NCI-H1930 (cell line): ENCODE data around the gene GFAP.

Experiments
- DNase-seq, 2 experiments: peaks; one replicate each; lab custom pipeline; 2025; lab: John Stamatoyannopoulos, UW

The GFAP gene

DNA sequence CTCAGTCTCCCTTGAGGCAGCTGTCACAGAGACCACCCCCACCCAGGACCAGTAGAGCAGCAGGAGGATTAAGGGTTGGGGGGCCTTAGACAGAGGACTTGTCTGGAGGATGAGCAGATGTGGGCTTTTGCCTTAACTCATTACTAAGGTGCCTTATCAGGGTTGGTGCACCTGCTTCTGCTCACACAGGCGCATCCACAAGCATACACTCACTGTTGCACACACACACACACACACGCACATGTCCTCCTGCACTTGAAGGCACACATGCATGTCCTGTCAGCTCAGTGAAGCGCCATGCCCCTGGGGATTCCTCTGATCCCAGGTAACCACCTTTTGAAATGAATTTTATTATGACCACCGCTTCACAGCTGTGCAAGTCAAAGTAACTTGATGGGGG is 1.2 kb downstream of the GFAP start:
- no peak for DNase-seq

DNA sequence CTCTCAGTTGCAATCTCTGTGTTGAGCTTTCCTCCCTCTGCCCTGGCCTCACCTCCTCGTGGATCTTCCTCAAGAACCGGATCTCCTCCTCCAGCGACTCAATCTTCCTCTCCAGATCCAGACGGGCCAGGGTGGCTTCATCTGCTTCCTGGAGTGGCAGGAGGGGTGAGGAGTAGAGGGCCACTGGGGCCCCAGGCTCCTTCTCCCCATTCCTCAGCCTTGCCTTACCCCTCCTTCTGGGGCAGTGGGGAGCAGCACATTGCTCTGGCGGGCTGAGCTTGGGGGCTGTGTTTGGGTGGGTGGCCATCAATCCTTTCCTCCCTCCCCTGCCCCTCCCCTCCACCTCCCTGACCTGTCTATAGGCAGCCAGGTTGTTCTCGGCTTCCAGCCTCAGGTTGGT is 1.6 kb downstream of the GFAP start:
- DNase-seq, result no peak

DNA sequence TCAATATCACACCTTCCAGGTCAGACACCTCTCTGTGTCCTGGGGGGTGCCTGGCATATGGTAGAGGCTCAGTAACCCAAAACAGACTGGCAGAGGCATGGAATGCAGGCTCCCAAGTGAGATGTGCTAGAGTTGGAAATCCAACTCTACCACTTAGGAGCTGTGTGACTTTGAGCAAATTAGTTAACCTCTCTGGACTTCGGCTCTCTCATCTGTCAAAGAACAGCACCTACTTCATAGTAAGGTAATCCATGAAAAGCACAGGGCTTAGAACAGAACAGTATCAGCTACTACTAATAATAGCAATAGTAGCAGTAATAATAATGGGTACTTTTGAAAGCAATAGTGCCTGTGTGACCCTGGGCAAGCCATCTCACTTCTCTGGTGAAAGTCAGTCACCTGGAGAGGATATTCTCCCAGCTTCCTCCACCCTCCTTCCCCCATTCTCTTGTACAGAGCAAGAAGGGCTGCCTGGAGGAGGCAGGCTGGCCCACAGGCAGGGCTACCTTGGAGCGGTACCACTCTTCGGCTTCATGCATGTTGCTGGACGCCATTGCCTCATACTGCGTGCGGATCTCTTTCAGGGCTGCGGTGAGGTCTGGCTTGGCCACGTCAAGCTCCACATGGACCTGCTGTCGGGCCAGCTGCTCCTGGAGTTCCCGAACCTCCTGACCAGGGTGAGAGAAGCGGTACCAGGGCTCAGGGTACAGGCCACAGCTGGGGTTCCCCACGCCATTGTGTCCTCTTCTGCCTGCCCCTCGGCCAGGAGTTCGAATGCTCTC is 2.3 kb downstream of the GFAP start:
- DNase-seq, result no peak

DNA sequence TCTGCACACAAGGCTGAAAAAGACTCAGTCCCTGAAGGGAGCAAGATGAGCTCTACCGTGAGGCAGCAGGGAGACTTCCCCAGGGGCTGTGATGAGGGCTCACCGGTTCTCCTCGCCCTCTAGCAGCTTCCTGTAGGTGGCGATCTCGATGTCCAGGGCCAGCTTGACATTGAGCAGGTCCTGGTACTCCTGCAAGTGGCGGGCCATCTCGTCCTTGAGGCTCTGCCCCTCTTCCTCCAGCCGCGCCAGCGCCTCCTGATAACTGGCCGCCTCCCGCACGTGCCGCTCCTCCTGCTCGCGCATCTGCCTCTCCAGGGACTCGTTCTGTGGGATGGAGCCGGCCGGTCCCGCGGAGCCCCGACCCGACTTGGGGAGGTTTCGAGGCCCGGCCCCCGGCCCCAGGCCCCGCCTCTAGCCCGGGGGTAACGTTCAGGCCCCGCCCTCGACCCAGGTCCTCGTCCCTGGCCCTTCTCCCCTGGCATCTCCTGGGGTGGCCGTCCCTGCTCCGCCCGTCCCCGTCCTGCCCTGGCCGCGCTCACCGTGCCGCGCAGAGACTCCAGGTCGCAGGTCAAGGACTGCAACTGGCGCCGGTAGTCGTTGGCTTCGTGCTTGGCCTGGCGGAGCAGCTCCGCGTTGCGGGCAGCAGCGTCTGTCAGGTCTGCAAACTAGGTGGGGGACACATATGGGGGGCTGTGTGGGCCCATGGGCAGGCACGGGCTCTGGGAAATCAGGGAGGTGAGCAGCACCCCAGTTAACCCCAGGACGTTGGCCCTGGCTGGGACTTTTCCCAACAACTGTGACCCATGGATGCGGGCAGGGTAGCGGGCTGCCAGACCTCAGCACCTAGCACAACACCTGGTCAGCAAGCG is 3.9 kb downstream of the GFAP start:
- DNase-seq, result peak in 1 of 2 experiments; percentile 16

DNA sequence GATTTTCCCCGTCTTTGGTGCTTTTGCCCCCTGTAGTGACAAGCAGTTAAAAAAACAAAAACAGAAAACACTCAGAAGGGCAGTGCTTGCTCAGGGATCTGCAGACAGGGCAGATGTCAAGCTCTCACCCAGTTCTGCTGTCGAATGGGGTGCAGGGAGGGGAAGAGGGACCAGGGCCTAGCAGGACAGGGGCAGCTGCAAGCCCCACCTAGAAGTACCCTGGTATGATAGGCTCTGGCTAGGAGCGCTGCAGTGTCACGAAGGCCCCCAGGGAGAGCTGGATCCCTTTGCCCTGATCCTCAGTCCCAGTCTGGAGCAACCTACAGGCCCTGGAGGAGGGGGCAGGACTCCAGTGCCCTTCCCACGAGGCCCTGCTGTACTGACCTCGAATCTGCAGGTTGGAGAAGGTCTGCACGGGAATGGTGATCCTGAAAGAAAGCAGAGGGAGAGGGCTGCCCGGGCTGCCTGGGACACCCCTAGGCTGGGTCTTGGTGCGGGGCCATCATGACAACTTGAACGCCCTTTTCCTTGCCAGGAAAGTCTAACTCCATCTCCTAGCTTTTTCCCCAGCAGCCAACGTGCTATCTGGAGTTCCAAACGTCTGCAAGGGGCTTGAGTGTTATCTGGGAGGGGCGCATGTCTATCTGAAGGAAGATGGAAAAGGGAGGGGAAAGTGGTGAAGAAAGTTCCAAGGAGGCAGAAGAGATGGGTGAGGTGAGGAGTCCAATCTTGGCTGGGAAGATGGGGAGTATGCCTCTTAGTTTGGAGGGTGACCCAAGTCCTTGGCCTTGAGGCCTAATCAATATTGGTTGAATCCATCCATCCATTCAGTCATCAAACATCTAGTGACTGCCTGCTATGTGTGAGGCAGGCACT is 4.8 kb downstream of the GFAP start:
- DNase-seq, result no peak

DNA sequence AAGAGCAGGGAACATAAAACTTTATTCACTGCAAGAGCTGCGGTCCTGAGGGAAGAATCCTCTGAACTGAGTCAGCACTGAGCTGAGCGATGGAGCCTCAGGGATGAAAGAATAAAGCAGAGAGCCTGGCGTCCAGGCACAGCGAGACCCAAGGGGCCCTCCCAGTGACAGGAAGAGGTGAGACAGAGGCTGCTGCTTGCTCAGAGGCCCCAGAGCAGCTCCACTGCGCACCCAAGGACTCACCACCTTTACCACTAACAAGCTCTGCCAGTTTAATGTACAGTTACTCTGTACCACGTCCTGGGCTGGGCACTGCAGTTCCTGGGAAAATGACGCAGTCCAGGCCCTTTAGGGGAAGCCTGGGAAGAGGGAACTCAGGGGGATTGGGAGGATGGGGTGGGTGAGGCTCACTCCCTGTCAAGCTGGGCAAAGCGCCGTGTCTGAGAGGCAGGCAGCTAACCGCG is 5.6 kb downstream of the GFAP start:
- DNase-seq, result no peak

DNA sequence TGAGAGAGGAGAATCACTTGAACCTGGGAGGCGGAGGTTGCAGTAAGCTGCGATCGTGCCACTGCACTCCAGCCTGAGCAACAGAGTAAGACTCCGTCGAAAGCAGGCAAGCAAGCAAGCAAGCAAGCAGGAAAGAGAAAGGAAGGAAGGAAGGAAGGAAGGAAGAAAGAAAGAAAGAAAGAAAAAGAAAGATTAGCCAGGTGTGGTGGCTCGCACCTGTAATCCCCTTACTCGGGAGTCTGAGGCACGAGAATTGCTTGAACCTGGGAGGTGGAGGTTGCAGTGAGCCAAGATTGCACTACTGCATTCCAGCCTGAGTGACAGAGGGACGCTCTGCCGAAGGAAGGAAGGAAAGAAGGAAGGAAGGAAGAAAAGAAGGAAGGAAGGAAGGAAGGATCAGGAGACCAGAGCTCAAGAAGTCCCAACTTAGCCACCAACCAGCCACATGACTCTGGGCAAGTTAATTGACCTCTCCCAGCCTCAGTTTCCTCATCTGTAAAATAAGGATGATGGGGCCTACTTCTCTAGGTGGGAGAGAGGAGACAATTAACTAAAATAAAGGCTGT is 6.5 kb downstream of the GFAP start:
- no peak for DNase-seq

DNA sequence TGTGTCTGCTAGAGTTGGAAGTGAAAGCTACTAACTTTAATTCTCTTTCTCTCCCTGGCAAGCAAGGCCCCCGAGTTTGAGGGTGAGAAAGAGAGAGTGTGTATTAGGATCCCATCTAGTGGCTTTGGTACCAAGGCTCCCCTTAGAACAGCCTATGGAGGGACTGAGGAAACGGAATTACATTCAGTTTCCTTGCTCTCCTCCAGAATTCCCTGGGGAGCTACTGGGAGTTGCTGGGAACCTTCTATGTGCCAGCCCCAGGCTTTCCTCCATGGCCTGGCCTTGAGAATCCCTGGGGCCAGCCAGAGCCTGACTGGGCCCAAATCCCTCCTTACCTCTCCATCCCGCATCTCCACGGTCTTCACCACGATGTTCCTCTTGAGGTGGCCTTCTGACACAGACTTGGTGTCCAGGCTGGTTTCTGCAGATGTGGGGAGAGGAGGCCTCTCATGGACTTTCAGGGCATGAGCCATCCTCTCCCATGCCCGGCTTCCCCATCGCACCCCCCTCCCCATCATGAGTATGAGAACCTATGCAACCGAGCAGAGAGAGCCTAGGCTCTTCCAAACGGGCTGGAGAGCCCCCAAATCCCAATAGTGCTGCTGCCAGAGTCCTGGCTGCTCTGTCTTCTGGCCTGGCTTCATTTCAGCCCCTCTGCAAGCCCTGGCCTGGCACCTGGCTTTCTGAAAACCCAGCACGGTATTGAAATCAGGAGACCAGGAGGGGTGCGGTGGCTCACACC is 7.4 kb downstream of the GFAP start:
- no peak for DNase-seq

DNA sequence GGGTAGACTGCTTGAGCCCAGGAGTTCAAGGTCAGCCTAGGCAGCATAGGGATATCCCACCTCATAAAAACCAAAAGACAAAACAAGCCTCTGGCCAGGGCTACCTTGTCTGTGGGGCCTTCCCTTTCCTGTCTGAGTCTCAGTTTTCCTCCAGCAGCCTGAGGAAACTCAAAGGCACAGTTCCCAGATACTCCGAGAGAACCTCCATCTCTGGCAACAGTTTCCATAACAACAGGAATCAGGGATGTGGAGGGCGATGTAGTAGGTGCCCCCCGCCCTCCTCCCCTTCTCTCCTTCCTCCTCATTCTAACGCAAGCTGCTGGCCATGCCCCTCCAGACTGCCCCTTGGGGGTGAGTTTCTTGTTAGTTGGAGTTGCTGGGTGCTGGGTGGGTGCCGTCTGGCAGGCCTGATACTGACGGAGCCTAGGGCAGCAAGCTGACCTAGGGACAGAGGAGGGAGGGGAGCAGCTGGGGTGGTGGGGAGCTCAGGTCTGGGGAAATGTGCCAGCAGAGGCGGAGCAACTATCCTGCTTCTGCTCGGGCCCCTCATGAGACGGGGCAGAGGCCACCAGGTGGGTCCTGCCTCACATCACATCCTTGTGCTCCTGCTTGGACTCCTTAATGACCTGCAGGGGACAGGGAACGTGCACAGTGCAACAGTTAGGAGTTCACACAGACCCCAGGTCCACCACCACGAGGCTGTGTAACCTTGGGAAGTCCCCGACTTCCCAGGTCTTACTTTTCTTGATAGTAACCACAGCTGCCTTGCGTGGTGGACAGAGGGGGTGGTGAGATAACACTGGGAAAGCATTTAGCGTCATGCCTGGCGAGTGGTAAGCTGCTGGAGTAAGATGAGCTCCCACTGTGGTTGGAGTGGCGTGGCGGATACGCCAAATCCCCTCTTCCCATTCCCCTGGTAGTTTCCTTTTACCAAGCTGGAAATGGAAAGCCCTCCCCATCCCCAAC is 8.3 kb downstream of the GFAP start:
- DNase-seq, result no peak

DNA sequence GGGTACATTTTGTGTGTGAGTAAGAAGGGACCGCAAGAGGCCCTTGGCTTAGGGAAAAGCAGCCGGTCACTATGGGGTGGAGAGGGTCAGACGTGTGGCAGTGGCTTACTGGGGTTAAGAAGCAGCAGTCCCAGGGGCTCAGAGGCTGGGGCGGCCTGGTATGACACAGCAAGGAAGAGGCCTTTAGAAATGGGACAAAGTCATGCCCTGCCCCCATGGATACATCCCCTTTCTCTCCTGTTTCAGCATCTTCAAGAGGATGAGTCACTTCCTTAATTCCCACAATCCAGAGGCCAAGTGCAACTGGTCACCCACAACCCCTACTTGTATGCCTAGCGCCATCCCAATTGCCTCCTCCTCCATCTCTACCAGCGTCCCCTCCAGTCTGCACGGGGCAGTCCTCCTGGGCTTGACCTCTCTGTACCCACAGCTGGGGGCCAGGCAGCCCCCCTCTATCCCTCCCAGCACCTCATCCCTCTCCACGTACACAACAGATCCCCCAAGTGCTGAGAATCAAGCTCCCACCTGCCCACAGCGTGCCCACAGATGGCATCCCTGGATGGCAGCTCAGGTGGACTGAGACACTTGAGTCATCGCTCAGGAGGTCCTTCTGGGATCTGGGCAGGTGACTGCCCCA is 9.2 kb downstream of the GFAP start:
- no peak for DNase-seq

DNA sequence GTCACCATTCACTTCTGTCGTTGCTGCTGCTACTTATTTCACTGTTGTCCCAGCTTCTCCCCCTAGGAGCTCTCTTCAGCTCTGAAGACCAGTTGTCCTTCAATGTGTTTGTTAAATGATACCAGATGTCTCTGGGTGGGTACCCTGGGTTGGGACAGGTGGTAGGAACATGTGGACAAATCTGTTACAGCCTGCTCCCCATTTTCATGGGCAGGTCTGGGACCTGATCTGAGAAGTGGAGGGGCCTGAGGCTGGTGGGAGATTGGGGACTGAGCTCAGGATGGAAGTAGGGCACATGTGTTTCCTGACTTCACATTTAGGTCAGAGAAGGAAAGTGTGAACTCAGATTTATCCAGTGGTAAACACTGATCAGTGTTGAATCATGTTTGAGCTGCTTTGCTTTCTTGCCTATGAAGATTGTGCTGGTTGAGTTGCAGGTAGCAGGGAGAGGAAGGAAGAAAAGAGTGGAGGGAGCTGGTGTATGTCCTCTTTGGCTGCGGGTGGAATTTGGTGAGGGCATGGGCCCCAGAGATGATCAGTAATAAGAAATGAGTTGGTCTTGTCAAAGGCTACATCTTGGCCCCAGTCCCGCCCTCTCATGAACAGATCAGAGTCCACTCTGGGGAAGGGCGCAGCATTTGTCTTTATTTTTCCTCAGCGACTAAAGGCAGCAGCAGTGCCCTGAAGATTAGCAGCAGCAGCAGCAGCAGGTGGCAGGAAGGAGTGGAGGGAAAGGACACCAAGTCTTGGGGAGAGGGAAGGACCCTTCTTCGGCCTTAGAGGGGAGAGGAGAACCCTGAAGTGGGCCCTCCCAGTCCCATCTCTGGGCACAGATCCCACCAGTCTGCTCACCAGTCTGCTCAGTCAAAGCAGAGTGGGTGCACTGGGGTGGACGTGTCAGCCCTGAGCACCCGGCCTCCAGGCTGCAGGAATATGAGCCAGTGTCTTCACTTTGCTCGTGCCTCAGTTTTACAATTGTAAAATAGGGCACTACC is 10.0 kb downstream of the GFAP start:
- DNase-seq, result no peak

DNA sequence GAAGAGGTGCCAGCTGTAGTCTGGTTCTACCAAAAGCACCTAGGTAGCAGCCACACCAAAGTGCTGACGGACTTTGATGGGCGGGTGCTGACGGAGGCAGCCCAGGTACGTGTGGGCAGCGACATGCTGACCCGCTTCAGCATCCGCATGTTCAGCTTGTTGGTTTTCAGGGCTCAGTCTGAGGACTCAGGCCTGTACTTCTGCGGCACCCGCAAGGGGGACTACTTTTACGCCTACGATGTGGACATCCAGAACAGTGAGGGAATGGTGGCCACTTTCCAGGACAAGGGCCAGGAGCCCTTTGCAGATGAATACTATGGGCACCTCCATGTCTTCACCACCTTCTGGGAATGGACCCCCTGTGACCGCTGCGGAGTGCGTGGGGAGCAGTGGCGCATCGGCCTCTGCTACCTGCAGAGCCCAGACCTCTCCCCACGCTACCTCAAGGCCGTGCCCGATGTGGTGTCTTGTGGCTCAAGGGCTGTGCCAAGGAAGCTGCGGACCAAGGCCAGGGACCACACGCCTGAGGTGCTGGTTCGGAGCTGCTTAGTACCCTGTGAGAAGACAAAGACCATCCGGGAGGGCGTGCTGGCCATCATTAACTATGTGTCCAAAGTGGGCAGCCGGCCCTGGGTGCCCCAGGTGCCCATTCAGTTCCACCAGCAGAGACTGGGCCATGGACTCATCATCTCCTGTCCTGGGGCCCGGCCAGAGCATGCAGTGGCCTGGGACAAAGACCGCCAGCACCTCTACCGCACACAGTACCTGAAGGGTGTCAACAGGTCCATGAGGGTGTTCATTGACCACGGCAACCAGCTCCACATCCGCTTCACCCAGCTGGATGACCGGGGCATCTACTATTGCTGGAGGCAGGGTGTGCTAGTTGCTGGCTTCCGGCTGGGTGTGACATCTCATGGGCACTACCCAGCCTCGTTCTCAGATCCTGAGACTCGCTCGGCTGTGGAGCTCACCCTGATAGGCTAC is 11.0 kb downstream of the GFAP start:
- no peak for DNase-seq

DNA sequence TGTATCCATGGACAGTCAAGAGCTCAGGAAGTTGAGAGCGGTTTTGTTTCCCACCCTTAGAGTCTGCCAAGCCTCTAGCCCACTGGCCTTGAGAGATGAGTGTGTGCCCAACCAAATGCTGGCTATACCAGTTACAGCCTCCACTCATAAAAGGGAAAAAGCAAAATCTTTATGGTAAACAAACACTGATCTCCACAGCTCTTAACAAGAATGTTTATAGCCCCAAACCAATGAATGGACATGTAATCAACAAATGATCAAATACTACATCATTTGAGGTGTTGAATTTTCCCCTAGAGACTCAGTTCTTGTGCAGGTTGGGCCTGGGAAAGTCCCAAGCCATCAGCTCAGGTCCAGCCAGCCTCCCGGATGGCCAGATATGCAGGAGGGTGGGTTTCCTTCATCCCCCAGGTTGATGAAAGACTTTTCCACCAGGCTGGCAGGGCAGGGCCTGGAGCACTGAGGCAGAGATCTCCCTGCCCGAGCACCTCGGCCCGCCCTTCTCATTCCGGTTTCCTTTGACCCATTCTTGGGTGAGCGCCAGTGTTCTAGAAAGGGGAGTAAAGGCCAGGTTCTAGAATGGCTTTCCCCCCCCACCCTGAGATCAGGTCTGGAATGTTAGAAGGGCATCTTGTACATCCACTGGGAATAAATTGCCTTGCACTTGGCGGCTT is 12.2 kb downstream of the GFAP start:
- DNase-seq, result no peak

DNA sequence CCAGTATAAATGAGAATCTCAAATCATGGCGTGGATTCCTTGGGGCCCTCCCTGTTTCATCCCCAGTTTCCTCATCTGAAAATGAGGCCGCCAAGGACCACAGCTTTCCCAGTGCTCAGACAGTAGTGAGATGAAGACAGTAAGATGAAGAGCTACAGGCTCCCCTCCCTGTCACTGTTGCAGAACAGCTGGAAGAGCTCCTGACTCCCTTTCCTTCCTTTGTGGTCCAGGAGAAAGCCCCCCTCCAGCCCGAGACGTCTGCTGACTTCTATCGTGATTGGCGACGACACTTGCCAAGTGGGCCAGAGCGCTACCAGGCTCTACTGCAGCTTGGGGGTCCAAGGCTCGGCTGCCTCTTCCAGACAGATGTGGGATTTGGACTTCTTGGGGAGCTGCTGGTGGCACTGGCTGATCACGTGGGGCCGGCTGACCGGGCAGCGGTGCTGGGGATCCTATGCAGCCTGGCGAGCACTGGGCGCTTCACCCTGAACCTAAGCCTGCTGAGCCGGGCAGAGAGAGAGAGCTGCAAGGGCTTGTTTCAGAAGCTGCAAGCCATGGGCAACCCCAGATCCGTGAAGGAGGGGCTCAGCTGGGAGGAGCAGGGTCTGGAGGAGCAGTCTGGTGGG is 13.1 kb downstream of the GFAP start:
- DNase-seq, result no peak

DNA sequence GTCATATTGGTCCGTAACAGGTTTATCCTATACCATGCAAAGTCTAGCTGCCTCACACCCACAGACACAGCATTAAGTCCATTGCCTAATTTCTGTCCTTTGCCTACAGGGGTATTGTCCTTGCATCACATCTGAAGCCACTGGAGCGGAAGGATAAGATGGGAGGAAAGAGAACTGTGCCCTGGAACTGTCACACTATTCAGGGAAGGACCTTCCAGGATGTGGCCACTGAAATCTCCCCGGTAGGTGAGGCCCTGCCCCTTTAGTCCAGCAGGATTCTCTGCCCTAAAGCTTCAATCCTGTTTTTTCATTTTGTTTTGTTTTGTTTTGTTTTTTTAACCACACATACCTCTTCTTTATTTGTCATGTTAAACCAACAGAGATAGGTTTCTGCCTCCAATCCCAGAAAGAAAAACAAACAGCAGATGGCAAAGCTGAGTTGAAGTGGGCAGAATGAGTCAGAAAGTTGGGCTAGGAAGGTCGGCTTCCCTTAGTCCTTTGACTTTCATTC is 13.8 kb downstream of the GFAP start:
- DNase-seq, result no peak

DNA sequence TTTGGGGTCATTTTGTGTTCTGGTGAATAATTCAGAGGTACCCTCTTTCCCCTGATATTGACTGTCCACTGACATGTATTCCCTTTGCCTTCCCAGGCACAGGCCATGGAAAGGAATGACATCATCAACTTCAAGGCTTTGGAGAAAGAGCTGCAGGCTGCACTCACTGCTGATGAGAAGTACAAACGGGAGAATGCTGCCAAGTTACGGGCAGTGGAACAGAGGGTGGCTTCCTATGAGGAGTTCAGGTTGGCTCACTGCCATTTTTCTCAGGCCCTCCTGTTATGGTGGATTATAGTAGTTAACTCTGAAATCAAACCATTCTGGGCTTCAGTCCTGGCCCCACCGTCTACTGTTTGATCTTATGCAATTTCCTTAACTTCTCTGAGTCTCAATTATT is 14.4 kb downstream of the GFAP start:
- no peak for DNase-seq
